ENCODE measurements around the gene FIBCD1.

The FIBCD1 gene, protein sequence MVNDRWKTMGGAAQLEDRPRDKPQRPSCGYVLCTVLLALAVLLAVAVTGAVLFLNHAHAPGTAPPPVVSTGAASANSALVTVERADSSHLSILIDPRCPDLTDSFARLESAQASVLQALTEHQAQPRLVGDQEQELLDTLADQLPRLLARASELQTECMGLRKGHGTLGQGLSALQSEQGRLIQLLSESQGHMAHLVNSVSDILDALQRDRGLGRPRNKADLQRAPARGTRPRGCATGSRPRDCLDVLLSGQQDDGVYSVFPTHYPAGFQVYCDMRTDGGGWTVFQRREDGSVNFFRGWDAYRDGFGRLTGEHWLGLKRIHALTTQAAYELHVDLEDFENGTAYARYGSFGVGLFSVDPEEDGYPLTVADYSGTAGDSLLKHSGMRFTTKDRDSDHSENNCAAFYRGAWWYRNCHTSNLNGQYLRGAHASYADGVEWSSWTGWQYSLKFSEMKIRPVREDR

DNA sequence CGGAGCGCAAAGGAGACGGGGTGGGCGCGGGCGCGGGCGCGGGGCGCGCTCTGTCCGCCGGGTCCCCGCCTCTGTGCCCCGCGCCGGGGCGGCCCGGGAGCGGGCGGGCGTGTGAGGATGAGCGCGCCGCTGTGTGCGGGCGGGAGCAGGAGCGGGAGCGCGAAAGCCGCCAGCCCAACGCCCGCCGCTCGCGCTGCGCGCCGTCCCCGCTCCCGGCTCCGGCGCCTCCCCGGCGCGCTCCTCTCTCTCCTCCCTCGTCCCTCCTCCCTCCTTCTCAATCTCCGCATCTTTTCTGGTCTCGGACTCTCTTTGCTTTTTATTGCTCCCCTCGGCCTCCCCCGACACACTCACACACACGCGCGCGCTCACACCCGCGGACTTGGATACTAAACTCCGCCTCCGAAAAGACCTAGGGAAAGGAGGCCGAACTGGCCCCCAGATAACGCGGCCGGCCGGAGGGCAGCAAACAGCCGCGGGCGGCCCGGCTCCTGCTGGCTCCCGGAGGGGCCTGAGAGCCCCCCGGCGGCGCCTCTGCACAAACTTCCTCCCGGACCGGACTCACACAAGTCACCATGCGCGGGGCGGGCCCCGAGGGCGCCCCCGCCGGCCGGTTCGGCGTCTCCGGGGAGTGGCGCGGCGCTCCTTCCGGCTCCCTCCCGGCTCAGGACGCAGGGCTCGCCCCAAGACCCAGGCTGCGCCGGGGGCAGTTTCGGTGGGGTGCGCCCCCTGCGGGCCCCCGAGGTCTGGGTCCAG, at the start of gene FIBCD1:
Gene FIBCD1, minus strand, starts transcription at position 596 of the 753 bp plus-strand sequence. CDS start 640 bp downstream, outside the sequence.
- peak in 1 of 2 experiments; percentile 37 for DNase-seq

DNA sequence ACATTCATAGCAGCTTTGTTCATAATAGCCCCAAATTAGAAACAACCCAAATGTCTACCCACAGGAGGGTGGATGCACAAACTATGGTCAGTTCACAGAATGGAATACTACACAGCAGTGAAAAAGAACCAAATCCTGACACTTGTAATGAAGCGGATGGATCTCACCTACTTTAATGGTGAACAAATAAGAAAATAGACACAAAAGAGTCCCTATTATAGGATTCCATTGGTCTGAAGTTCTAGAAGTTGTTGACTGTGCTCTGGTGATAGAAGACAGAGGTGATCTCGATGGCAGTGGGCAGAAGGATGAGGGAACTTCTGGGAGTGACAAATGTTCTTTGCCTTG, 49.3 kb upstream of the FIBCD1 start:
- DNase-seq = no peak

DNA sequence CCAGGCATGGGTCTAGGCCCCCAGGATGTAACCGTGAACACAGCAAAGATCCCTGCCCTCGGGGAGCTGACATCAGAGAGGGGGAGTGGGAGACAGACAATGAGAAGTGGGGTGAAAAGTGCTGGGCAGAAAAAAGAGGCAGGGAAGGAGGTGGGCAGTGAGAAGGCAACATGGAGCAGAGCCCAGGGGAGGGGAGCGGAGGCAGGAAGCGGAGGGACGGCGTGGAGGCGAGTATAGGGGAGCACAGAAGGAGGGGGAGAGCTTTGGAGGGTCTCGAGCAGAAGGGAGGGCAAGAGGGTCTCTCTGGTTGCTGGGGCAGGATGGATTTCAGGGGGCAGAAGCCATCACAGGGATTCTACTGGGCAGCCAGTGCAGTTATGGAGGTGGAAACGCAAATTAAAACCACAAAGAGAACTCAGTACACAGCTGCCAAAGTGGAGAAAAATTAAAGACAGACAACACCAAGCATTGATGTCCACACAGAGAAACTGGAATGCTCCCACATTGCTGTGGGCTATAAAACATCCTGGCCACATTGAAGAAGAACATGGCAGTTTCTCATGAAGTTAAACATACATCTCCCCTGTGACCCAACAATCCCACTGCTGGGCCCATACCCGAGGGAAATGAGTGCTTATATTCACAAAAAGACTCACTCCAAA, 48.8 kb upstream of the FIBCD1 start:
- no peak for DNase-seq

DNA sequence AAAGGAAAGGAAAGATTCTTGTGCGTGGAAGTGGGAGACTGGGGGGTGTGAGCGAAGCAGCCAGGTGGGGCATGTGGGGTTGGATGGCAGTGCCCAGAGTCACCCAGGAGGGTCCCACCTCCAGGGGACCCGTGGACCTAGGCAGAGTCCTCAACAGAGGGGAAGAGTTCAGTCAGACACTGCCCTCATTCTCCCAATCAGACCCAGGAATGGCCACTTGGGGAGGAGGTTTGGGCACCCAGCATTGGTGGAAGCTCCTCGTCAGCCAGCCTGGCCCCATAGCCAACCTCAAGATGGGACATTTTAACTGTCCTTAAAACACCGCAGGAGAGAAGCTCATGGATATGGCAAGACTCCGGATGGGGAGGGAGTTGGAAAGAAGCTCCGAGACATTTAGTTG, 48.0 kb upstream of the FIBCD1 start:
- no peak for DNase-seq

DNA sequence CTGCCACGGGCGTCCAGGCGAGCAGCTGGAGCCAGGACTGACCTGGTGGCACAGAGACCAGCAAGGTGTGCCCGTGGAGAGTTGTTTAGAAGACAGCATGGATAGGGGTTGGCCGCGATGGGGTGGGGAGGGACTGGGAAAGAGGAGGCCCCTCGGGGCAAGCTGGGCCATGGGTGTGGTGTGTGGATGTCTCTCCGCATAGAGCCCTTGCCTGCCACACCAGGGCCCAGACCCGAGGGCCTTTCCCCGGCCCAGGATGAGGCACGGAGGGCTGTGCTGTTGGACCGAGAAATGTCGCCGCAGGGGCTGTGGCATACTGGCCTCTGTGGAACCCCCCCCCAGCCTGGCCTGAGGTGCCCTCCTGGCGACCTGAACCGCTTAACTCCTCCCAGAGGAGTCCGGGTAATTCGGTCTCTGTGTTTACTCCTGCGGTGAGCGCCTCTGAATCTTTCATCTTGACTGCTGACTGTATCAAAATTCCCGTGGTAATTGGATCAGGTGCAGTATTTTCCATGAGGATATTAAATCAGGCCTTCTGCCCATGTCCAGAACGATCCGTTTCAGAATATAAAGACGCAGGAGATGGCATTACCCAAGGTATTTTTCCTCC, 47.4 kb upstream of the FIBCD1 start:
- DNase-seq = no peak

DNA sequence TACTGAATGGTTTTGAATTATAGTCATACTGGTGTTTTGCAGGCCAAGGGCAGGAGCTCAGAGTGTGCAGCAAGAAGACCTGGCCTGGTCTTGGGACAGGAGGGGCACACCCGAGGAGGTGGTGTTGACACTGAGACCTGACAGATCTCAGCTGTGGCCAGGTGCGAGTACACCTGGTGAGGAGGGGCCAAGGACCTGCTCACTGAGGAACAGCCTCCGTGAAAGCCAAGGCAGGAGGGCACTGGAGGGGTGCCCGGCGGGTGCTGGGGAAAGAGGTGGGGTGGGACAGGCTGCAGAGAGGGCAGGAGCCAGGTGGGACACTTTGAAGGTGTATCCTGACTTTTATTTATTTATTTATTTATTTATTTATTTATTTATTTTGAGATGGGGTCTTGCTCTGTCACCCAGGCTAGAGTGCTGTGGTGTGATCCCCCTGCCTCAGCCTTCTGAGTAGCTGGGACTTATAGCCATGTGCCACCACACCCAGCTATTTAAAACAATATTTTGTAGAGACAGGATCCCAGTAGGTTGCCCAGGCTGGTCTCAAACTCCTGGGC, 46.6 kb upstream of the FIBCD1 start:
- DNase-seq = no peak

DNA sequence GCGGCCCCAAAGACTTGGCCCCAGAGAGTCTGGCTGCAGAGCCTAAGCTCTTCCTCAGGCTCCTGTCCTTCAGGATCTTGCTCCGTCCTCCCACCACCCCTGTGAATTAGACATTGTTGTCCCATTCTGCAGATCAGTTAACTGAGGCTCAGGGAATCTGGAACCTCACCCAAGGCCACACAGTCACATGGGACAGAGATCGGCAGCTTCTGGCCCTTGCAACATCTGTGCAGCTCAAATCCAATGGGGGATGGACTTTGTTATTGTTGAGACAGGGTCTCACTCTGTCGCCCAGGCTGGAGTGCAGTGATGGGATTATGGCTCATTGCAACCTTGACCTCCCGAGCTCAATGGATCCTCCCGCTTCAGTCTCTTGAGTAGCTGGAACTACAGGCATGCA, 46.0 kb upstream of the FIBCD1 start:
- no peak for DNase-seq

DNA sequence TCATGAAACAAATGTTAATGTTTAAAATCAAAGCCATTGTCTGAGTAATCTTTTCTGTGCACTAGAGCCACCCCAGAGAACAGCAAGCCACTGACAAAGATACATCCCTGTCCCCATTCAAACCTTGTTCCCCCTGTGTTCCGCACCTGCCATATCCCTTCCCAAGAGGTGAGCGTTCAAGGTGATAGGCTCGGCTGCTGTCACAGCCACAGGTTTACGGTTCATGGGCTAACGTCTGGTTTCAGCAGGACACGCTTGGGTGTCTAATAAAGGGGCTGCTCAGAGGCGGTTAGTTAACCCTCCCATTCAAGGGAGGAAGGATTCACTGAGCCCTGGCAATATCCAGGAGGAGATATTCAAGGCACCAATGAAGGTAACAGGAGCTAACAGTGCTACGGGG, 45.5 kb upstream of the FIBCD1 start:
- no peak for DNase-seq

DNA sequence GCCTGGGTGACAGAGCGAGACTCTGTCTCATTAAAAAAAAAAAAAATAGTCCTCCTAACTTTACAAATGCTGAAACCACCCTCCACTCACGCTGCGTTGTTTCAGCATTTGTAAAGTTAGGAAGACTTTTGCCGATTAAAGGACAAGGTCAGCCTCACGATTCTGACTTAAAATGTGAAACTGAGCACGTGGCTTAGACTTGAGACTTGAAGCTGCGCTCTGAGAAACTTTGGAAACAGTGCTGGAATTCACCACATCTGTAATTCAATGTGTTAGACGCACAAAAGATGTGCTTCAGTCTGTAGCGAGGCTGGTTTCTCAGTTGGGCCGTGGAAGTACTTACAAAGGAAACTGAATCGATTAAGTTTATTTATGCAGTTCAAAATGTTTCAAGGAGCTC, 44.9 kb upstream of the FIBCD1 start:
- DNase-seq = no peak

DNA sequence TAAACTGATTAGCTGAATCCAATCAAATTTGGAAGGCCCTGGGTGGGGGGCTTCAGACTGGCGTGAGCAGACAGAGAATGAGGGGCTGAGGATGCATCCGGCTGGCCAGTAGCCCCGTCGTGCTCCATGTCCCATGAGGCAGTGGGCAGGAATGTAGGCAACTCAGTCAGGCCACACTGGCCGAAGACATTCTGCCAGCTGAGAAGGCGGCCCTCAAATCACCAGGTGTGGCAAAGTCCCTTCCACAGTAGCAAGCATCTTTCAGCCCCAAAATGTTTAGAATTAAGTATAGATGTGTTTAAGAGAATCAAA, 44.3 kb upstream of the FIBCD1 start:
- DNase-seq = no peak

DNA sequence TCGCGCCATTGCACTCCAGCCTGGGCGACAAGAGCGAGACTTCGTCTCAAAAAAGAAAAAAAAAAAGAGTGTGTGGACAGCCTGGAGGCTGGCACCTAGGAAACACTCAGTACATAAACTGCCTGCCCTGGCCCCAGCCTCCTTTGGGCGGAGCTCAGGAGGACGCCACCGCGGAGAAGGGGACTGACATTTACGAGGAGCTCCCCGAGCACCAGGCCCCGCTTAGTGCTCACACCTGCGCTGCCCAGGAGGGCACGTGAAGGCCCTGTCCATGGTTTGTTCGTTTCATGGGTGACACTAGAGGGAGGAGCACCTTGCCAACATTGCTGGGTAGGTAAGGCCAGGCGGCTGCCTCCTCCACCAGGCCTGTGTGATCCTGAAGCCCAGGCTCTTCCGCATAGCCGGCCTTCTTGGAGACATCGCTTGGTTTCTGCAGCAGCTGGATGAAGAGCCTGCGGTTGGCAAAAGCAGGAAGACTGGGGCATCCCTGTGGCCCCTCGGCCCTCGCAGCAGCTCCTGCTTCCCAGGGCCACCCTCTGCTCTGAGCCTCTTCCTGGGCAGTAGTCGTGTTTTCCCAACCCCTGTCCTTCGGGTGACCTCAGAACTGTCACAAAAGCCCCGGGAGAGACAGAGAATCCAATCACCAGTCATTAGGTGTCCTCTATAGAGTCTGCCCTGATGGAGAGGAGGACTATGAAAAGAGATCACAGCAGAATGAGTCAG, 43.8 kb upstream of the FIBCD1 start:
- DNase-seq = no peak

DNA sequence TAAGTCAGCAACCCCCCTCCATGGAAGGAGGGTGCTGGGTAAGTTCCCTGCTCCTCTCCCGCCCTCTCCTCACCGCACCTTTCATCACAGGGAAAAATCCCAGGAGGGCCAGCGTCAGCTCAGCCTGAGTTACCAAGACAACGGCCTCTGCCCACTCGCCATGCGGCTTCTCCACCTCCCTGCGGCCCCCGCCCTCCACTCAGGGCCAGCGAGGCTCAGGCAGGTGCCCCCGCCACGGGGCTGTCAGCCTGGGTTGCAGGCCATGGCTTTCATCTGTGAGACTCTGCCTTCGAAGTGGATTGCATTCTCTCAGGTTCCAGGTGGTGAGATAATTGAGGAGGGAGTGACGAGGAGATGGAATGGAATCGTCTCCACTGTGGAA, 42.7 kb upstream of the FIBCD1 start:
- no peak for DNase-seq

DNA sequence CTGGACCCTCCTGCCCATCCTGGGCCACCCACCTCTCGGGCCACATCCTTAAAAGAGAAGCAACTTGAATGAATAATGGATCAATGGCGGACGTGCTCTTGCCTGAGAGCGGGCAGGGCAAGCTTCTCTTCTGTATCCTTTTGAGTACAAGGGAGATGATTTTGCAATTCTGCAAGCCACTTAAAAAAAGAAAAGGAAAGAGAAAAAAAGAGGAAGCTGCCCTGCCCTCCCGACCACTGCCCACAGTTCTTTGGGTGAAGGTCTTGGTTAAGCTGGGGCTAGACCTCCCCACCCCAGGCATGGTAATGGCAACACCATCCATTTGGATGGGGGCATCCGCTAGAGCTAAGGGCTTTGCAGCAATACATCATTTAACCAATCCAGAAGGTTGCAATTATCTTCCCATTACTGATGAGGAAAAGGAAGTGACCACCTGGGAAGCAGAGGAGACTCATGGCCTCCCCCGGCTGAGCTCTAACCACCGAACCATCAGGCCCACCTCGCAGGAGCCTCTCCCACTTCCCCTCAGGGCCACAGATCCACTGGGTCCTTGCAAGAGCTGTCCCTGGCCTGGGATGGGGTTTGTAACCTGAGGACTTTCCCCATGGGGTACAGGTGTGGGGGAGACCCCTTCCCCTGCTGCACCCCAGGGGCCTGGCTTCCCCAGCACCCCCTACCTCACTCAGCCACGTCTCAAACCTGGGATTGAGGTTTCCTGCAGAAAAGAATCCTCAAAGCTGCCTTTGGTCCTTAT, 42.1 kb upstream of the FIBCD1 start:
- no peak for DNase-seq

DNA sequence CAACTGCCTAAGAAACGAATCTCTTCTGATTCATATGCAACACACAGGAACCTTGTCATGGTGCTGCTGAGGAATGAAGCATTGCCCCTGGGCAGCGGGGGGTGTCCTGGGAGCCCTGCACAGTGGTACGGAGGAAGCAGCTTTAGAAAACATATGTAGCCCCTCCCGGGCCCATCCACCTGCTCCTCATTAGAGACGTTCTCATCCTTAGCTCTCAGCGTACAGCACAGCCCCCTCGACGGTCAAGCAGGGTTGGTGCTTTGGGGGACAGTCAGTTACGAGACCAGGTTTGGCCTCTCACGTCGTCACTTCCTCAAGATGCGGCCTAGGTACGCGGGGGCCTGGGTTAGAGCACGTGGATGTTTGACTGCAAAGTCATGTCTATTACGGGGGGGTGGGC, 41.5 kb upstream of the FIBCD1 start:
- DNase-seq = no peak

DNA sequence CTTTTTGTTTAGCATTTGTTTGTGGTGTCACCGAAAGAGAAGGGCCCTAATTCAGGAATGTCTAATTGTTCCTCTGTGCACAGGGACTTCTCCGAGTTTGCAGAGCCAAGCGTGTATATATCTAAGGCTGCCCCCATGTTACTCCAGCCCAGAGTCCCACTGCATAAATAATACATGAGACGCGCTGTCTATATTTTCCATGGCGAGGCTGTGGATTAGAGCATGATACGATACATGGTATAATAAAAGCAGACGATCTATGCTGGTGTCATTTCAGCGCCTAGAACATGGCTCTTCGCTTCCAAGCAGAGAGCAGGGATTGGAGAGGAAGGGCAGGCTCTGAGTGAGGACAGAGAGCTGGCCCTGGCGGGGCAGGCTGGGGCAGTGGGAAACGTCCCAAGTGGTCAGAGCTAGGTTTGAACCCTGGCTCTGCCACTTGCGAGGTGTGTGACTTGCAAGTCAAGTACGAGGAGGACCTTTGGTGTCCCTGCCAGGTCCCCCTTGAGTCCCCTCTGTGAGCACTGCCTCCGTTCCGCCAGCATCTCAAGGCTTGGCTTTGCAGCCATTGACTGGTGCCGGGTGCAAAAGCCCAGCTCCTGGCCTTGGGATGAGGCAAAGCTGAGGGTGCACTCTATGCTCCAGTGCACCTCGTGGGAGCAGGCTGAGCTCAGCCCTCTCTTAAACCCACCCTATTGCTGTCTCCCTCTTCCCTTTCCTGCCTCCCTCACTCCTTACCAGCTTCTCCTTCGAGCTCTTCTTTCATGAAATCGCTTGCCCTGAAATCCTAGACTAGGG, 40.7 kb upstream of the FIBCD1 start:
- DNase-seq = no peak

DNA sequence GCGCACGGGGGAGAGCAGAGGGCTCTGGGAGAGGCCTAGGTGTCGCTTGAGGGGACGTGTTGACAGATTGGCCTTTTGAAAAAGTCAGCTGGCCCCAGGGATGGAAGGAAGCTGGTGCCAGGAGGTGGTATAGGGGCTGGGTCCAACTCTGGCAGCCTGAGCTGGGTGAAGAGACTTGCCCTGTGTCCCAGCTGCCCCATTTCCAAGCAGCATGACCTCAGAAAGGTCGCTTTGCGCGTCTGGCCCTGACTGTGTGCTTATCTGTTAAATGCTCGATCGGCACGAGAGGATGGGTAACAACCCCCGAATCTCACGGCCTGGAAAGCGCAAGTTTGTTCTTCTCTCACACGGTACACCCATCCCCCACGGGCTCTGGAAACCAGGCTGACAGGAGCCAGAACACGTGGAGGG, 38.8 kb upstream of the FIBCD1 start:
- no peak for DNase-seq

DNA sequence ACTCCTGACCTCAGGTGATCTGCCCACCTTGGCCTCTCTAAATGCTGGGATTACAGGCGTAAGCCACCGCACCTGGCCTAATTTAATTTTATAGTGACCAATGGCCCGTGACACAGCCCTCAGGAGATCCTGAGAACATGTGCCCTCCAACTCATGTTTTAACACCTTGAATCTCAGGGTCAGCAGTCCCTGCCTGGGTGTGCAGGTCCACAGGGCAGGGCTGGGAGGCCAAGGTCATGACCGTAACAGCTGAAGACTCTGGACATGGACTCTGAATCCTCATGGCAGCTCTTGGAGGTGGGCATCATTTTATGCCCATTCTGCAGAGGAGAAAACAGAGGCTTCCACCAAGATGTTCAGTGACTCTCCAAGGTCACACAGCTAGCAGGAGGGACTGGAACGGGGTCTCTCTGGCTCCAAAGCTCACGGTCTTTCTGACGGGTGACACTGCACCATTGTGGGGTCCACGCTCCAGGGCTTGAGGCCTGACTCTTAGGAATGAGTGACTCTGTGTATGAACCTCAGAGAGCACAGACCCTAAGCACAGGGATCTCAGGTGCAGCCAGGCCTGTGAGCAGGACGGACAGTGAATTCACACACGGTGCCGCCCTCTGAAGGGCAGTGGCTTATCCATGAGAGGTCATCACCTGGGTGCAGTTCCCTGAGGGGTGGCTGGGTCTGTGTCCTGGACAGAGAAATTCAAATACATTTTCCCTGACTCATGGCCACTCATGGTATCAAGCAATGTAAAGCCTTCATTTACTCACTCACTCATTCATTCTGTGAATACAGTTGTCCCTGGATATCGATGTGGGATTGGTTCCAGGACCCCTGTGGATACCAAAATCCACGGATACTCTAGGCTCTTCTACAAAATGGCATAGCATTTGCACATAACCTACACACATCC, 37.1 kb upstream of the FIBCD1 start:
- DNase-seq = no peak

DNA sequence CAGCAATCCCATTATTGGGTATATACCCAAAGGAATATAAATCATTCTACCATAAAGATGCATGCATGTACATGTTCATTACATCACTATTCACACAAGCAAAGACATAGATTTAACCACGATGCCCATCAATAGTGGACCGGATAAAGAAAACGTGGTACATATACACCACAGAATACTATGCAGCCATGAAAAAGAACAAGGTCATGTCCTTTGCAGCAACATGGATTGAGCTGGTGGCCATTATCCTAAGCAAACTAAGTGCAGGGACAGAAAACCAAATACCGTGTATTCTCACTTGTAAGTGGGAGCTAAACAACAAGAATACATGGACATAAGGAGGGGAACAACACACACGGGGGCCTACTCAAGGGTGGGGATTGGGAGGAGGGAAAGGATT, 36.1 kb upstream of the FIBCD1 start:
- no peak for DNase-seq

DNA sequence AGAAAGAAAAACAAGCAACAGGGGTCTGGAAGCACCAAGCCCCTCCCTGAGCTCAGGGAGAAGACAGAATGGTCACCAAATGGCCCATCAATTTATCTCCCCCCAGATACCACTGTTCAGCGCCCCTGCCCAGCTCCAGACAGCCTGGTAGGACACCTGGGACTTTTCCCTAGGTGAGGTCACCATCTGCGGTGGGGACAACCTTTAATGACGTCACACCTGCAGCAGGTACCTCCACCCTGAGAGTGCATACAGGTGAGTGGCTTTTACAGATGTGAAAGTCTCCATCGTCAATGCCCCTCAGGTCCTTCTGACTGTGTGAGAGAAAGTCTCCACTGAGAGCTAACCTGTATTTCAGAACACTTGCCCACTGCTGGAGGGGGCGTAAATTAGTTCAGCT, 35.6 kb upstream of the FIBCD1 start:
- DNase-seq = no peak

All from NCI-H2081 (cell line).